Esophagus muscularis mucosa (tissue), 3 donors: ENCODE measurements around the gene OR6S1.

ENCODE experiments used
- POLR2A ChIP-seq: fragments of 450-650 bp; IDR thresholded peaks from one replicate; pipeline ENCODE4 v1.6.1; 2017; ENCODE audit warnings: antibody characterized with exemption, moderate library complexity, mild to moderate bottlenecking, low read depth
- TF ChIP-seq, protein P1 (sequence below), 3 experiments: fragments of 200-600 bp in 2 of 3; fragments of 450-650 bp in 1 of 3; sonication (generic) in 2 of 3; IDR thresholded peaks; one replicate each; pipeline ENCODE4 v1.5.1; 2017 to 2019; ENCODE audit warnings: antibody characterized with exemption in 3 of 3, mild to moderate bottlenecking in 2 of 3, moderate library complexity in 1 of 3

DNA sequence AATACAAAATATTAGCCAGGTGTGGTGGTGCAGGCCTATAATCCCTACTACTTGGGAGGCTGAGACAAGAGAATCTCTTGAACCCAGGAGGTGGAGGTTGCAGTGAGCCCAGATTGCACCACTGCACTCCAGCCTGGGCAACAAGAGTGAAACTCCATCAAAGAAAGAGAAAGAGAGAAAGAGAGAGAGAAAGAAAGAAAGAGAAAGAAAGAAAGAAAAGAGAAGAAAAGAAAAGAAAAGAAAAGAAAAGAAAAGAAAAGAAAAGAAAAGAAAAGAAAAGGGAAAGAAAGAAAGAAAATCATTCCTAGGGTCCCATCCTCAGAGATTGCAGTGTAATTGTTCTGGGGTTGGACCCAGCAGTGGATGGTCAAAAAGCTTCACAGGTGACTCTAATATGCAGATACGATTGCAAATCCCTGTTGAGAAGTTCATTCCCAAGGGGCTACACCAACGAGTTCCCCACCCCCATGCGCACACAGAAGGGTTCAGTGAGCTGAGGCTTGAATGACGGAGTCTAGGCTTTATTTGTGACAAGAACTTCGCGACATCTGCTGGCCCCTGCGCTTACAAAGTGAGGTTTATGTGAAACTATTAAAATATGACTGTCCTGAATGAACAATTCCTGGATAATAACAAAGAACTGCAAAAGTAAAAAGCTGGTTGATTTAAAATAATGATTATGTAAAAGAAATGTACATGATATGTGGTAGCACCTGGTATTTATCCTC is 32.9 kb downstream of the OR6S1 start:
- TF ChIP-seq POLR2A, result no peak
- TF ChIP-seq, protein P1, sequence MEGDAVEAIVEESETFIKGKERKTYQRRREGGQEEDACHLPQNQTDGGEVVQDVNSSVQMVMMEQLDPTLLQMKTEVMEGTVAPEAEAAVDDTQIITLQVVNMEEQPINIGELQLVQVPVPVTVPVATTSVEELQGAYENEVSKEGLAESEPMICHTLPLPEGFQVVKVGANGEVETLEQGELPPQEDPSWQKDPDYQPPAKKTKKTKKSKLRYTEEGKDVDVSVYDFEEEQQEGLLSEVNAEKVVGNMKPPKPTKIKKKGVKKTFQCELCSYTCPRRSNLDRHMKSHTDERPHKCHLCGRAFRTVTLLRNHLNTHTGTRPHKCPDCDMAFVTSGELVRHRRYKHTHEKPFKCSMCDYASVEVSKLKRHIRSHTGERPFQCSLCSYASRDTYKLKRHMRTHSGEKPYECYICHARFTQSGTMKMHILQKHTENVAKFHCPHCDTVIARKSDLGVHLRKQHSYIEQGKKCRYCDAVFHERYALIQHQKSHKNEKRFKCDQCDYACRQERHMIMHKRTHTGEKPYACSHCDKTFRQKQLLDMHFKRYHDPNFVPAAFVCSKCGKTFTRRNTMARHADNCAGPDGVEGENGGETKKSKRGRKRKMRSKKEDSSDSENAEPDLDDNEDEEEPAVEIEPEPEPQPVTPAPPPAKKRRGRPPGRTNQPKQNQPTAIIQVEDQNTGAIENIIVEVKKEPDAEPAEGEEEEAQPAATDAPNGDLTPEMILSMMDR (IDR thresholded peaks at IDR 0.05), result no peak
